Measurements from ENCODE around the gene UBR3.
"Not testable (repeated sequence)": the region's sequence is repeated elsewhere in the genome, so short reads cannot be mapped to it uniquely, and the experiment has no call there.

The UBR3 gene

GRCh38 chr2:169827272-169828140 is at the start of gene UBR3:
Gene UBR3, plus strand, starts transcription at chr2:169827454. Its CDS starts 54 bp downstream, at chr2:169827508.
- peak; percentile 93 for DNase-seq

- DNase-seq: no peak
Measured at GRCh38 chr2:169778446-169778845, 48.8 kb upstream of the UBR3 start.

GRCh38 chr2:169781249-169782013 is 45.8 kb upstream of the UBR3 start:
- no peak for DNase-seq

GRCh38 chr2:169782513-169782912 is 44.7 kb upstream of the UBR3 start:
- DNase-seq: no peak

GRCh38 chr2:169790581-169790980 is 36.7 kb upstream of the UBR3 start:
- DNase-seq: no peak

GRCh38 chr2:169795181-169795580 is 32.1 kb upstream of the UBR3 start:
- no peak for DNase-seq

GRCh38 chr2:169796441-169796840 is 30.8 kb upstream of the UBR3 start:
- no peak for DNase-seq

- no peak for DNase-seq
Measured at GRCh38 chr2:169797601-169798000, 29.7 kb upstream of the UBR3 start.

GRCh38 chr2:169798397-169798717 is 28.9 kb upstream of the UBR3 start:
- DNase-seq: no peak

- DNase-seq: peak; percentile 98
Measured at GRCh38 chr2:169798718-169799592, 28.3 kb upstream of the UBR3 start, which contains the start of gene SSB. Gene SSB, plus strand, starts transcription at chr2:169798871. Its CDS starts 2,090 bp downstream, at chr2:169800961.

GRCh38 chr2:169803480-169803879 is 23.8 kb upstream of the UBR3 start:
- DNase-seq: no peak

GRCh38 chr2:169806586-169806985 is 20.7 kb upstream of the UBR3 start:
- DNase-seq: no peak

GRCh38 chr2:169808221-169808620 is 19.0 kb upstream of the UBR3 start:
- no peak for DNase-seq

GRCh38 chr2:169815849-169816248 is 11.4 kb upstream of the UBR3 start:
- DNase-seq: no peak

GRCh38 chr2:169816961-169817360 is 10.3 kb upstream of the UBR3 start:
- DNase-seq: not testable (repeated sequence)

GRCh38 chr2:169817369-169817768 is 9.9 kb upstream of the UBR3 start:
- not testable (repeated sequence) for DNase-seq

- DNase-seq: no peak
Measured at GRCh38 chr2:169818241-169818640, 9.0 kb upstream of the UBR3 start.

- no peak for DNase-seq
Measured at GRCh38 chr2:169819106-169819505, 8.1 kb upstream of the UBR3 start.

GRCh38 chr2:169820101-169820500 is 7.2 kb upstream of the UBR3 start:
- peak; percentile 29 for DNase-seq

- no peak for DNase-seq
Measured at GRCh38 chr2:169822036-169822435, 5.2 kb upstream of the UBR3 start.

GRCh38 chr2:169822785-169823392 is 4.4 kb upstream of the UBR3 start:
- DNase-seq: no peak

- DNase-seq: no peak
Measured at GRCh38 chr2:169823996-169824372, 3.3 kb upstream of the UBR3 start.

Measured in activated CD4-positive, alpha-beta T cell treated with anti-CD3 and anti-CD28 coated beads, Interleukin-2, amount 50 U/mL, for 16 hours (primary cell).